Activated CD8-positive, alpha-beta memory T cell treated with anti-CD3 and anti-CD28 coated beads, Interleukin-2, amount 50 U/mL, for 4 hours (primary cell): ENCODE results near the gene ELOVL6.
A peak's percentile ranks its signal among the peaks of the same experiment; 100 is the strongest.
"Not testable (repeated sequence)": the region's sequence is repeated elsewhere in the genome, so short reads cannot be mapped to it uniquely, and the experiment has no call there.

Source experiments
- DNase-seq: peaks from one replicate; pipeline ENCODE4 v3.0.0-alpha.2; 2020

The ELOVL6 gene

GRCh38 chr4:110196206-110196870, 2.1 kb downstream of the ELOVL6 start:
- peak; percentile 35 for DNase-seq

GRCh38 chr4:110195561-110196205, 2.7 kb downstream of the ELOVL6 start:
- DNase-seq: no peak

- DNase-seq: peak; percentile 69
Observed at GRCh38 chr4:110193822-110194761, 4.3 kb downstream of the ELOVL6 start.

- not testable (repeated sequence) for DNase-seq
Observed at GRCh38 chr4:110193287-110193686, 5.1 kb downstream of the ELOVL6 start.

GRCh38 chr4:110190249-110190648, 8.2 kb downstream of the ELOVL6 start:
- DNase-seq: no peak

GRCh38 chr4:110188113-110188512, 10.3 kb downstream of the ELOVL6 start:
- no peak for DNase-seq

GRCh38 chr4:110184791-110185155, 13.6 kb downstream of the ELOVL6 start:
- DNase-seq: no peak

GRCh38 chr4:110184140-110184790, 14.2 kb downstream of the ELOVL6 start:
- DNase-seq: no peak

GRCh38 chr4:110183643-110184042, 14.8 kb downstream of the ELOVL6 start:
- DNase-seq: no peak

GRCh38 chr4:110183058-110183457, 15.4 kb downstream of the ELOVL6 start:
- DNase-seq: no peak

- no peak for DNase-seq
Observed at GRCh38 chr4:110181890-110182289, 16.5 kb downstream of the ELOVL6 start.

GRCh38 chr4:110175634-110176033, 22.8 kb downstream of the ELOVL6 start:
- DNase-seq: no peak

- DNase-seq: no peak
Observed at GRCh38 chr4:110172972-110173371, 25.4 kb downstream of the ELOVL6 start.

- no peak for DNase-seq
Observed at GRCh38 chr4:110171971-110172370, 26.4 kb downstream of the ELOVL6 start.

- no peak for DNase-seq
Observed at GRCh38 chr4:110170861-110171260, 27.6 kb downstream of the ELOVL6 start.

GRCh38 chr4:110165382-110166286, 32.8 kb downstream of the ELOVL6 start:
- peak; percentile 61 for DNase-seq

- peak; percentile 25 for DNase-seq
Observed at GRCh38 chr4:110164856-110165255, 33.6 kb downstream of the ELOVL6 start.

- DNase-seq: no peak
Observed at GRCh38 chr4:110164251-110164650, 34.2 kb downstream of the ELOVL6 start.

GRCh38 chr4:110163327-110164069, 34.9 kb downstream of the ELOVL6 start:
- no peak for DNase-seq

- no peak for DNase-seq
Observed at GRCh38 chr4:110160618-110161017, 37.8 kb downstream of the ELOVL6 start.

- no peak for DNase-seq
Observed at GRCh38 chr4:110159541-110159940, 38.9 kb downstream of the ELOVL6 start.
